ENCODE results near the gene NR4A3. TPM values are rescaled to one million over a fixed set of nuclear protein-coding genes. Genes with fewer than 3 reads are reported as not detected.
A peak's percentile ranks its signal among the peaks of the same experiment; 100 is the strongest.

NR4A3 gene
- total RNA-seq, 1 experiment from 2014 or later, result 0.24 TPM

GRCh38 chr9:99819123-99819855 is 2.4 kb upstream of the NR4A3 start:
- H3K18ac ChIP-seq (ENCODE audit: insufficient read length, low read depth, low read length), result peak overlapping the region; percentile 95
- DNase-seq, result no peak

More at GRCh38 chr9:99819123-99819855, 2.4 kb upstream of the NR4A3 start:
- peaks cover 0 to 3% of the 10 kb centered on the region in 2 experiments; a peak in 2 of 5 replicates for H3K9me3 Mint-ChIP-seq
- H3K4me3 Mint-ChIP-seq, result peak overlapping the region; percentile 86 to 96
- Histone ChIP-seq H3K23me2 (ENCODE audit: insufficient read length, low read depth, low read length, poor library complexity, severe bottlenecking) (peaks cover 34% of the 10 kb centered on the region), H3K4me1 (ENCODE audit: insufficient read depth, low read length) (peaks cover 9% of the 10 kb centered on the region), H4K20me1 (ENCODE audit: control insufficient read depth, insufficient read depth, insufficient read length) (no peaks in the 10 kb centered on the region), H4K91ac (ENCODE audit: insufficient read length, low read depth, low read length) (no peak overlapping the region), H3K9me3 (ENCODE audit: control insufficient read depth, low read depth, low read length) (no peaks in the 10 kb centered on the region), H3K27me3 (ENCODE audit: insufficient read depth, low read length) (peaks cover 22% of the 10 kb centered on the region; the same call in 1 of the 2 replicates), H4K5ac (ENCODE audit: insufficient read length, low read depth, low read length) (no peak overlapping the region), H3K9ac (ENCODE audit: extremely low read depth, insufficient read length, low read length) (peak overlapping the region; percentile 10), H3K56ac (ENCODE audit: insufficient read length, low read depth, low read length) (no peak overlapping the region), H2AK5ac (ENCODE audit: insufficient read length, low read length) (no peak overlapping the region), H2BK20ac (ENCODE audit: low read depth, low read length, poor library complexity, severe bottlenecking) (no peak overlapping the region), H2BK15ac (ENCODE audit: low read depth, low read length) (no peak overlapping the region), H2AFZ (ENCODE audit: low read length) (no peak overlapping the region), H3K79me1 (ENCODE audit: insufficient read depth, low read depth, low read length, poor library complexity, severe bottlenecking) (no peaks in the 10 kb centered on the region), H3K23ac (ENCODE audit: insufficient read length, low read depth, low read length) (no peak overlapping the region), H2BK5ac (ENCODE audit: insufficient read length, low read length) (no peak overlapping the region), H3T11ph (ENCODE audit: low read length) (no peak overlapping the region), H4K8ac (replicated peaks; ENCODE audit: insufficient read length, low read depth, low read length) (no peak overlapping the region), H2BK120ac (ENCODE audit: low read depth, low read length, poor library complexity, severe bottlenecking) (no peak overlapping the region), H3K4me2 (ENCODE audit: insufficient read depth, insufficient read length, low read length) (peak overlapping the region; percentile 39), H3K4ac (ENCODE audit: low read depth, low read length) (no peak overlapping the region; the same call in 1 of the 2 replicates), H2BK12ac (ENCODE audit: insufficient read length, low read depth, low read length) (no peak overlapping the region), H3K79me2 (ENCODE audit: insufficient read depth, low read length) (no peaks in the 10 kb centered on the region), H3K27ac (ENCODE audit: insufficient read length, low read depth, low read length) (no peak overlapping the region), H3K14ac (ENCODE audit: insufficient read depth, low read length) (peak overlapping the region; percentile 91)
- H3K4me1 Mint-ChIP-seq, result peaks cover 43 to 45% of the 10 kb centered on the region in 2 experiments
- no peak for TF ChIP-seq CTCF (conservative IDR thresholded peaks at IDR 0.05)
- H3K27me3 Mint-ChIP-seq (ENCODE audit: low read depth), result peaks cover 46% of the 10 kb centered on the region
- H3K27ac Mint-ChIP-seq, result peak overlapping the region; percentile 61 to 92 (median 90); a peak in 4 of 7 replicates
- peaks cover 0 to 2% (median 0%) of the 10 kb centered on the region in 3 experiments; a peak in 2 of 7 replicates for H3K36me3 Mint-ChIP-seq (ENCODE audit: insufficient read depth in 1 of 3, low read depth in 3 of 3)
- no CpG with 5 or more reads among the region's 54 CpGs for WGBS (ENCODE audit: extremely low coverage, insufficient read length, low lambda C conversion rate)

All from H9 (cell line).